ENCODE results near the gene APOL1. TPM values are rescaled to one million over a fixed set of nuclear protein-coding genes. Genes with fewer than 3 reads are reported as not detected.

The APOL1 gene
- total RNA-seq, 1 donor = 21.6 TPM

- no peak for DNase-seq (ENCODE audit: low read depth)
- TF ChIP-seq, protein P1, sequence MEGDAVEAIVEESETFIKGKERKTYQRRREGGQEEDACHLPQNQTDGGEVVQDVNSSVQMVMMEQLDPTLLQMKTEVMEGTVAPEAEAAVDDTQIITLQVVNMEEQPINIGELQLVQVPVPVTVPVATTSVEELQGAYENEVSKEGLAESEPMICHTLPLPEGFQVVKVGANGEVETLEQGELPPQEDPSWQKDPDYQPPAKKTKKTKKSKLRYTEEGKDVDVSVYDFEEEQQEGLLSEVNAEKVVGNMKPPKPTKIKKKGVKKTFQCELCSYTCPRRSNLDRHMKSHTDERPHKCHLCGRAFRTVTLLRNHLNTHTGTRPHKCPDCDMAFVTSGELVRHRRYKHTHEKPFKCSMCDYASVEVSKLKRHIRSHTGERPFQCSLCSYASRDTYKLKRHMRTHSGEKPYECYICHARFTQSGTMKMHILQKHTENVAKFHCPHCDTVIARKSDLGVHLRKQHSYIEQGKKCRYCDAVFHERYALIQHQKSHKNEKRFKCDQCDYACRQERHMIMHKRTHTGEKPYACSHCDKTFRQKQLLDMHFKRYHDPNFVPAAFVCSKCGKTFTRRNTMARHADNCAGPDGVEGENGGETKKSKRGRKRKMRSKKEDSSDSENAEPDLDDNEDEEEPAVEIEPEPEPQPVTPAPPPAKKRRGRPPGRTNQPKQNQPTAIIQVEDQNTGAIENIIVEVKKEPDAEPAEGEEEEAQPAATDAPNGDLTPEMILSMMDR (IDR thresholded peaks at IDR 0.05; ENCODE audit: insufficient read depth, low read depth, low read length) = no peak
- no peak overlapping the region for H3K4me3 ChIP-seq (ENCODE audit: low read depth, low read length)
Observed at GRCh38 chr22:36293606-36294292, 40.8 kb downstream of the APOL1 start.

- H3K4me3 ChIP-seq (ENCODE audit: low read depth, low read length) = no peak overlapping the region
- DNase-seq (ENCODE audit: low read depth) = no peak
- TF ChIP-seq, protein P1 (IDR thresholded peaks at IDR 0.05; ENCODE audit: insufficient read depth, low read depth, low read length) = no peak
Observed at GRCh38 chr22:36294293-36294620, 41.3 kb downstream of the APOL1 start.

DNA sequence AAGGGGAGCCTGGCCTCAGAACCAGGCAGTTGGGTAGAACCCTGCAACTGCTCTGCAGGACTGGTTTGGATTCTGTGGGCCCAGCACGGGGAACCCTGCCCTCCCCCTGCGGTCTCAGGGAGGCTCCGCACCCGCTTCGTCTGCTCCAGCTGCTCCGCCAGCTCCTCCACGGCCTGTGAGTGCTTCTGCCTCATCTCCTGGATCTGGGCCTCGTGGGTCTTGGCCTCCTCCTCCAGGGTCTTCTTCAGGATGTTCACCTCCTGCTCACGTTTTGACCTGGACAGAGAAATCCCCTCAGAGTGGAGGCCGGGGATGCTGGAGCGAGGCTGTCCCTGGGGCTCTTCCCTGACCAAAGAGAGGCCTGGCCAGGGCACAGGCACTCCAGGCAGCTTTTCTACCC is 41.9 kb downstream of the APOL1 start:
- no peak for DNase-seq (ENCODE audit: low read depth)
- TF ChIP-seq, protein P1 (IDR thresholded peaks at IDR 0.05; ENCODE audit: insufficient read depth, low read depth, low read length) = no peak
- no peak overlapping the region for H3K4me3 ChIP-seq (ENCODE audit: low read depth, low read length)

GRCh38 chr22:36295247-36295646 is 42.3 kb downstream of the APOL1 start:
- no peak overlapping the region for H3K4me3 ChIP-seq (ENCODE audit: low read depth, low read length)
- DNase-seq (ENCODE audit: low read depth) = no peak
- TF ChIP-seq, protein P1 (IDR thresholded peaks at IDR 0.05; ENCODE audit: insufficient read depth, low read depth, low read length) = no peak

- no peak overlapping the region for H3K4me3 ChIP-seq (ENCODE audit: low read depth, low read length)
- DNase-seq (ENCODE audit: low read depth) = no peak
- TF ChIP-seq, protein P1 (IDR thresholded peaks at IDR 0.05; ENCODE audit: insufficient read depth, low read depth, low read length) = no peak
Observed at GRCh38 chr22:36296690-36297089, 43.8 kb downstream of the APOL1 start.

GRCh38 chr22:36297568-36297967 is 44.6 kb downstream of the APOL1 start:
- no peak for DNase-seq (ENCODE audit: low read depth)
- H3K4me3 ChIP-seq (ENCODE audit: low read depth, low read length) = no peak overlapping the region
- TF ChIP-seq, protein P1 (IDR thresholded peaks at IDR 0.05; ENCODE audit: insufficient read depth, low read depth, low read length) = no peak

DNA sequence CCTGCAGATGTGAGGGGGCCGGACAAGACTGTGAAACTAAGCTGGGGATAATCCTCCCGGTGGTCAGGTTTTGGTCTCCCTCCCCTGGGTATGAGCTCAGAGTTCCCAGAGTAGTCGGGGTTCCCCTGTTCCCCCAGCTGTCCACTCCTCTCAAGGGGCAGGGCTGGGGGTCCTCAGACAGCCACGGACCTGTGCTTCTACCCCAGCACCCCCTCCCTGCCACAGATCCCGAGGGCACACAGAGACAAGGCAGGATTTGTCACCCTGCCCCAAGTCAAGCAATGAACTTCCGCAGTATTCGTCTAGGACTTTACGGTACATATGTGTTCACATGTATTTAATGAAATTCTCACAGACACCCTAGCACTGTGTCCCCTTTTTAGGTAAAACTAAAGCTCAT is 45.2 kb downstream of the APOL1 start:
- TF ChIP-seq, protein P1 (IDR thresholded peaks at IDR 0.05; ENCODE audit: insufficient read depth, low read depth, low read length) = no peak
- no peak overlapping the region for H3K4me3 ChIP-seq (ENCODE audit: low read depth, low read length)
- DNase-seq (ENCODE audit: low read depth) = no peak

Measured in fibroblast of villous mesenchyme (primary cell).